HepG2 (cell line): ENCODE data around the gene NMT2. TPM values are rescaled to one million over a fixed set of nuclear protein-coding genes. Genes with fewer than 3 reads are reported as not detected.

Experiments
- ATAC-seq: fragments of 200-7000 bp; cut with Tn5 transposase; 3 replicates; pipeline ENCODE4 v1.9.1; 2020; ENCODE audit warnings: mild to moderate bottlenecking, moderate library complexity
- BruUV-seq: library from RNA; stranded (reverse); fragments of 400-500 nt; replicated peaks from 2 replicates; lab custom pipeline; 2021; lab: Mats Ljungman, UMichigan
- CTCF ChIA-PET: fragments of 300-600 bp; formaldehyde crosslinking; extraction: SDS; loops from one replicate; lab custom pipeline; 2021; ENCODE audit warnings: low total read pairs, inconsistent platforms, low intra/inter-chr PET ratio; lab: Yijun Ruan, JAX
- POLR2A ChIA-PET: fragments of 350-600 bp; sonication (Branson Sonifier 250); formaldehyde crosslinking; loops from one replicate; lab custom pipeline; 2020; ENCODE audit warnings: antibody characterized with exemption, inconsistent platforms; lab: Yijun Ruan, JAX
- DNase-seq: peaks from one replicate; pipeline ENCODE4 v3.0.0-alpha.2; 2015; ENCODE audit warnings: low spot score
- FAIRE-seq: peaks from 3 replicates; lab custom pipeline; 2011; peaks lifted over from hg19 to GRCh38; lab: Jason Lieb, UNC
- H2AFZ ChIP-seq: one replicate; pipeline ENCODE4 v1.6.1; 2011; ENCODE audit warnings: low read length, inconsistent platforms
- H3K27ac ChIP-seq: fragments of 300-600 bp; 3 replicates; pipeline ENCODE4 v1.8.0; 2011; ENCODE audit warnings: mixed run types, mild to moderate bottlenecking, mixed read lengths, low read length, inconsistent platforms; ENCODE audit not compliant: insufficient read depth; ENCODE audit errors: extremely low read length
- H3K27me3 ChIP-seq, 2 experiments: fragments of 200-600 bp in 1 of 2; 2 replicates in 1 of 2; 3 replicates in 1 of 2; pipeline versions ENCODE4 v1.6.0 to v1.8.0; 2011; ENCODE audit warnings: low read length in 2 of 2, mild to moderate bottlenecking in 2 of 2, moderate library complexity in 2 of 2, inconsistent platforms in 1 of 2; ENCODE audit not compliant: insufficient read depth in 2 of 2, control insufficient read depth in 1 of 2
- H3K36me3 ChIP-seq, 2 experiments: fragments of 200-600 bp in 1 of 2; replicated peaks in 1 of 2; 2 replicates in 1 of 2; 3 replicates in 1 of 2; pipeline versions ENCODE4 v1.5.1 to v1.8.0; 2011; ENCODE audit warnings: low read length in 2 of 2, inconsistent platforms in 1 of 2; ENCODE audit not compliant: insufficient read depth in 2 of 2, control insufficient read depth in 1 of 2
- H3K4me1 ChIP-seq: 2 replicates; pipeline ENCODE4 v1.5.1; 2012; ENCODE audit warnings: low read length, inconsistent platforms; ENCODE audit not compliant: insufficient read depth
- H3K4me2 ChIP-seq: 2 replicates; pipeline ENCODE4 v1.6.0; 2011; ENCODE audit warnings: low read depth, low read length, inconsistent platforms
- H3K4me3 ChIP-seq, 3 experiments: fragments of 200-600 bp in 1 of 3; sonication (generic), shearing (Covaris generic) in 1 of 3; replicated peaks in 1 of 3; 2 replicates each; pipeline ENCODE4 v1.5.1; 2011 to 2016; ENCODE audit warnings: low read length in 3 of 3, inconsistent platforms in 2 of 3, low read depth in 2 of 3, mild to moderate bottlenecking in 2 of 3, control low read depth in 1 of 3, mixed read lengths in 1 of 3; ENCODE audit not compliant: insufficient read depth in 1 of 3
- H3K79me2 ChIP-seq: one replicate; pipeline ENCODE4 v1.6.1; 2011; ENCODE audit warnings: low read length, inconsistent platforms; ENCODE audit not compliant: insufficient read depth
- H3K9ac ChIP-seq: 2 replicates; pipeline ENCODE4 v1.6.0; 2011; ENCODE audit warnings: mild to moderate bottlenecking, low read depth, low read length, inconsistent platforms; ENCODE audit not compliant: insufficient read depth
- H3K9me3 ChIP-seq: 2 replicates; pipeline ENCODE4 v1.5.1; 2012; ENCODE audit warnings: mild to moderate bottlenecking, low read length
- H4K20me1 ChIP-seq: 2 replicates; pipeline ENCODE4 v1.6.0; 2011; ENCODE audit warnings: inconsistent platforms, mild to moderate bottlenecking, low read length, moderate library complexity; ENCODE audit not compliant: insufficient read depth
- ARNT2 ChIP-seq: sonication (generic); formaldehyde crosslinking; IDR thresholded peaks from 2 replicates; pipeline ENCODE4 v1.8.0; 2022; ENCODE audit warnings: mild to moderate bottlenecking, low read depth, missing genetic modification reagents, moderate library complexity
- ATF3 ChIP-seq: sonication (generic); formaldehyde crosslinking; IDR thresholded peaks from 2 replicates; pipeline ENCODE4 v1.4.0; 2020; ENCODE audit warnings: missing genetic modification reagents
- DMAP1 ChIP-seq: IDR thresholded peaks from 2 replicates; pipeline ENCODE4 v1.6.1; 2016
- ERF ChIP-seq: IDR thresholded peaks from 2 replicates; pipeline ENCODE4 v1.6.1; 2018; ENCODE audit warnings: missing biosample characterization, missing genetic modification reagents
- FOXJ3 ChIP-seq: sonication (generic); formaldehyde crosslinking; IDR thresholded peaks from 2 replicates; pipeline ENCODE4 v1.4.0; 2020; ENCODE audit warnings: missing genetic modification reagents, mild to moderate bottlenecking, borderline replicate concordance
- FOXP1 ChIP-seq, 2 experiments: fragments of 450-650 bp in 1 of 2; IDR thresholded peaks; 2 replicates each; pipeline ENCODE4 v1.6.1; 2017 to 2018; ENCODE audit warnings: antibody characterized with exemption in 1 of 2
- ONECUT2 ChIP-seq: sonication (generic); formaldehyde crosslinking; IDR thresholded peaks from 2 replicates; pipeline ENCODE4 v1.4.0; 2020; ENCODE audit warnings: missing genetic modification reagents
- PHF8 ChIP-seq: sonication (generic); formaldehyde crosslinking; IDR thresholded peaks from 2 replicates; pipeline ENCODE4 v1.5.0; 2020; ENCODE audit warnings: missing genetic modification reagents
- RFXAP ChIP-seq: sonication (generic); formaldehyde crosslinking; IDR thresholded peaks from 2 replicates; pipeline ENCODE4 v1.4.0; 2020; ENCODE audit warnings: missing genetic modification reagents, borderline replicate concordance
- SALL1 ChIP-seq: sonication (generic); formaldehyde crosslinking; IDR thresholded peaks from 2 replicates; pipeline ENCODE4 v1.8.0; 2022; ENCODE audit warnings: mild to moderate bottlenecking, missing genetic modification reagents
- ZNF230 ChIP-seq: sonication (generic); formaldehyde crosslinking; IDR thresholded peaks from 2 replicates; pipeline ENCODE4 v1.4.0; 2020; ENCODE audit warnings: mild to moderate bottlenecking, missing genetic modification reagents
- ZNF468 ChIP-seq: sonication (generic); formaldehyde crosslinking; IDR thresholded peaks from 2 replicates; pipeline ENCODE4 v1.8.0; 2022; ENCODE audit warnings: mild to moderate bottlenecking, moderate library complexity, missing genetic modification reagents
- ZNF501 ChIP-seq: sonication (generic); formaldehyde crosslinking; IDR thresholded peaks from 2 replicates; pipeline ENCODE4 v1.5.1; 2020; ENCODE audit warnings: mild to moderate bottlenecking, moderate library complexity, missing genetic modification reagents
- ZNF605 ChIP-seq: sonication (generic); formaldehyde crosslinking; IDR thresholded peaks from 2 replicates; pipeline ENCODE4 v1.8.0; 2022; ENCODE audit warnings: mild to moderate bottlenecking, missing genetic modification reagents
- ZNF687 ChIP-seq: sonication (generic); formaldehyde crosslinking; IDR thresholded peaks from 2 replicates; pipeline ENCODE4 v1.5.1; 2020; ENCODE audit warnings: mild to moderate bottlenecking, missing genetic modification reagents, moderate library complexity
- ZNF709 ChIP-seq: sonication (generic); formaldehyde crosslinking; IDR thresholded peaks from 2 replicates; pipeline ENCODE4 v1.5.0; 2020; ENCODE audit warnings: mild to moderate bottlenecking, missing genetic modification reagents
- ZNF800 ChIP-seq: sonication (generic); formaldehyde crosslinking; IDR thresholded peaks from 2 replicates; pipeline ENCODE4 v1.4.0; 2020; ENCODE audit warnings: missing genetic modification reagents
- ZSCAN29 ChIP-seq: sonication (generic); formaldehyde crosslinking; conservative IDR thresholded peaks from 2 replicates; pipeline ENCODE4 v1.4.0; 2020; ENCODE audit warnings: mild to moderate bottlenecking, missing genetic modification reagents
- WGBS: methylation state at CpG from one replicate; pipeline ENCODE4 v1.1.6; 2017; ENCODE audit warnings: low lambda C conversion rate; 5-methylcytosine and 5-hydroxymethylcytosine counted together
- in situ Hi-C: cut with HindIII; loops from 2 replicates; pipeline ENCODE4 v1.10.0; 2017; ENCODE audit warnings: low pct_unique_long_range_greater_than_20kb; ENCODE audit not compliant: extremely low pct_ligation_motif_present
- intact Hi-C: fragments of 100-400 bp; cut with micrococcal nuclease; formaldehyde crosslinking; loops from one replicate; pipeline ENCODE4 v1.10.0; 2022; ENCODE audit not compliant: unreplicated experiment
- polyA plus RNA-seq, 8 experiments: library from polyadenylated mRNA; depleted of rRNA in 3 of 8; stranded (reverse) in 7 of 8; unstranded in 1 of 8; fragments of >200 nt; fragmentation: Illumina TruSeq in 4 of 8; extraction: Trizol in 4 of 8; gene quantifications; 2 replicates each; pipeline versions ENCODE4 v1.2.1 to v1.2.3, GENCODE V29; 2011 to 2016; ENCODE audit warnings: low read depth in 4 of 8, missing spikeins in 1 of 8, mixed read lengths in 1 of 8; ENCODE audit not compliant: insufficient read depth in 1 of 8
- total RNA-seq, 5 experiments: library from RNA; depleted of rRNA; stranded (reverse); fragments of >200 nt; fragmentation: Illumina TruSeq; extraction: Trizol; gene quantifications; 2 replicates each; pipeline ENCODE4 v1.2.3, GENCODE V29; 2016; ENCODE audit warnings: low read depth in 1 of 5

NMT2 gene
- total and polyA plus RNA-seq, 2 of the 13 experiments (the other 11 are each of a cell fraction or from before 2014, with no cell fraction given) = 10.1 to 23.8 TPM

- intact Hi-C loops (no loop called here), in situ Hi-C loops (no loop called here)
- POLR2A ChIA-PET = interaction anchor here (0.9 kb wide), 2 partner anchors 14 to 85 kb away, joined by 3 to 4 read pairs; partner anchors contain the start of gene NMT2
- DNase-seq = no peak
- BruUV-seq = TSS peak; percentile 67
- Histone ChIP-seq H3K27me3 (no peaks in the 10 kb centered on the region; a peak in 1 of 5 replicates), H3K36me3 (no peaks in the 10 kb centered on the region), H3K9me3 (no peaks in the 10 kb centered on the region), H3K27ac (peak overlapping the region; percentile 57), H3K9ac (peak overlapping the region; percentile 46), H3K4me3 (peak overlapping the region; percentile 71 to 77 (median 74)), H4K20me1 (no peaks in the 10 kb centered on the region), H2AFZ (peak overlapping the region; percentile 91), H3K4me2 (peak overlapping the region; percentile 94), H3K4me1 (peaks cover 24% of the 10 kb centered on the region), H3K79me2 (no peaks in the 10 kb centered on the region)
- no peak for FAIRE-seq
- CTCF ChIA-PET = no interaction called here
- WGBS = 1% methylated on average over 14 of the region's 18 CpGs
- peak; percentile 16 for ATAC-seq
- TF ChIP-seq ARNT2 (CRISPR knock-in tag) (0 out of 2 replicates have a peak, but pooled peaks have one; percentile 9), FOXP1 (IDR thresholded peaks at IDR 0.05) (no peak), FOXP1 (CRISPR knock-in tag; IDR thresholded peaks at IDR 0.05) (0 out of 2 replicates have a peak, but pooled peaks have one; percentile 5), ERF (no peak), FOXJ3 (CRISPR knock-in tag) (peak; percentile 37; the same call in 1 of the 2 replicates), ZSCAN29 (CRISPR knock-in tag) (0 out of 2 replicates have a peak, but pooled peaks have one; percentile 43), ZNF709 (CRISPR knock-in tag) (no peak), DMAP1 (0 out of 2 replicates have a peak, but pooled peaks have one; percentile 25), PHF8 (CRISPR knock-in tag) (peak; percentile 50), ZNF800 (CRISPR knock-in tag) (0 out of 2 replicates have a peak, but pooled peaks have one; percentile 32), ZNF605 (CRISPR knock-in tag) (peak; percentile 71; the same call in 1 of the 2 replicates), RFXAP (CRISPR knock-in tag) (no peak), ZNF230 (0 out of 2 replicates have a peak, but pooled peaks have one; percentile 54), ZNF501 (CRISPR knock-in tag) (0 out of 2 replicates have a peak, but pooled peaks have one; percentile 36), ZNF687 (CRISPR knock-in tag) (peak; percentile 56), SALL1 (CRISPR knock-in tag) (0 out of 2 replicates have a peak, but pooled peaks have one; percentile 12), ATF3 (CRISPR knock-in tag) (no peak), ZNF468 (CRISPR knock-in tag) (0 out of 2 replicates have a peak, but pooled peaks have one; percentile 44), ONECUT2 (CRISPR knock-in tag) (peak; percentile 58; the same call in 1 of the 2 replicates)
These were observed 84.6 kb downstream of the NMT2 start for GRCh38 chr10:15083674-15084501.
